ES-I3 (cell line): ENCODE measurements around the gene SIGLEC7.

Experiments
- H3K36me3 ChIP-seq: 2 replicates; pipeline ENCODE4 v1.6.1; 2013; ENCODE audit warnings: mild to moderate bottlenecking, low read length, control low read depth, moderate library complexity; ENCODE audit not compliant: insufficient read depth
- H3K4me1 ChIP-seq: 2 replicates; pipeline ENCODE4 v1.6.1; 2013; ENCODE audit warnings: mild to moderate bottlenecking, control low read depth, low read length; ENCODE audit not compliant: insufficient read depth
- H3K9ac ChIP-seq: 2 replicates; pipeline ENCODE4 v1.6.1; 2013; ENCODE audit warnings: low read depth, mild to moderate bottlenecking, low read length, moderate library complexity
- H3K9me3 ChIP-seq: 2 replicates; pipeline ENCODE4 v1.6.1; 2013; ENCODE audit warnings: mild to moderate bottlenecking, low read length, moderate library complexity; ENCODE audit not compliant: control insufficient read depth, insufficient read depth

The SIGLEC7 gene

GRCh38 chr19:51107406-51108065 lies 34.6 kb upstream of the SIGLEC7 start:
- peak overlapping the region; percentile 71; the same call in 1 of the 2 replicates for H3K9ac ChIP-seq
- H3K36me3 ChIP-seq: no peaks in the 10 kb centered on the region; the same call in 1 of the 2 replicates
- H3K9me3 ChIP-seq: no peaks in the 10 kb centered on the region
- 0 out of 2 replicates have a peak, but pooled peaks cover 4% of the 10 kb centered on the region for H3K4me1 ChIP-seq

DNA sequence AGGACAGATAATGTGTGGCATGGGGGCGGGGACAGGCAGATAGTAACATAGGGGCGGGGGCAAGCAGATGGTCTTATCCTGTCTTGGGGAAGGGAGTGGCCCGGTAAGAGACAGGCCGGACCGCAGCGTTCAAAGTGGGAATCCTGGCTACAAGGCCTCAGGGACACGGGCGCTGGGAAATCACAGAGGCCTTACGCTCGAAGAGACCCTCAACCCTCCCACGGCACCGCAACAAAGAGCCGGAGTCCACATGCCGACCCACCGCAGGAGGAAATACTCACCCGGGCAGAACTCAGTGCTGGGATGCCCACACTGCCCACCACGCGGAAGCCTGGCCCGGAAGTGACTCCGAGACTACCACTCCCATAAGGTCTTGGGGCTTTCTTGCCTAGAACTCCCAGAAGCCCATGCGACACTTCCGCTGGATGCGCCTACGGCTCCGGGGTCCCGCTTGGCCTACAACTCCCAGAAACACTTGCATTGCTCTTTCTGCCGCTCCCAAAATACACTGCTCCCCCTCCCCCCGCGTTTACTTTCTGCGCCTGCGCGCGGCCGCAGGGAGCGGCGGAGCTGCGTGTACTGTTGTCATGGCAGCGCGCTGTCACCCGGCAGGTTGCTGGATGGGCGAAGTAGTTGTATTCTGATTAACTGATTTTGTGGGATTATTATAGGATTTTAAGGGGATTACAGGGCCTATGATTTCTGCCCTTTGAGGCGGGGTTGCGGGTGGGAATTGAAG lies 33.9 kb upstream of the SIGLEC7 start, which contains the start of gene CTU1:
TSS of gene CTU1 (minus strand) at position 344 of the 739 bp plus-strand sequence. CDS start 3,840 bp downstream, outside the sequence.
- Histone ChIP-seq H3K9ac (peak within 1 kb of the TSS; percentile 71), H3K4me1 (0 out of 2 replicates have a peak, but pooled peaks cover 4% of the 10 kb centered on the region), H3K9me3 (no peaks in the 10 kb centered on the region), H3K36me3 (no peaks in the 10 kb centered on the region; the same call in 1 of the 2 replicates)

- Histone ChIP-seq H3K4me1 (0 out of 2 replicates have a peak, but pooled peaks cover 4% of the 10 kb centered on the region), H3K36me3 (no peaks in the 10 kb centered on the region; the same call in 1 of the 2 replicates), H3K9ac (peak overlapping the region; percentile 61), H3K9me3 (no peaks in the 10 kb centered on the region)
Observed at GRCh38 chr19:51108805-51109146, 33.3 kb upstream of the SIGLEC7 start.

DNA sequence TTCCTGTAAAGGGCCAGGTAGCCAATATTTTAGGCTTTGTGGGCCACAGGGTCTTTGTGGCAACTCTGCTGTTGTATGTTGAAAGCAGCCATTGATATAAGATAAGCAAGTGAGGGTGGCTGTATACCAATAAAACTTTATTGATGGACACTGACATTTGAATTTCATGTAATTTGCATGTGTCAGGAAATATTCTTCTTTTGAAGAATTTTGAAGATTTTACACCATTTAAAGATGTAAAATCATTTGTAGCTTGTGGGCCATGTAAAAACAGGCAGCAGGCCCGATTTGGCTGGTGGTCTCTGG lies 31.5 kb upstream of the SIGLEC7 start:
- H3K9me3 ChIP-seq: no peaks in the 10 kb centered on the region
- H3K4me1 ChIP-seq: 0 out of 2 replicates have a peak, but pooled peaks cover 4% of the 10 kb centered on the region
- H3K9ac ChIP-seq: no peak overlapping the region
- no peaks in the 10 kb centered on the region; the same call in 1 of the 2 replicates for H3K36me3 ChIP-seq

- no peaks in the 10 kb centered on the region for H3K9me3 ChIP-seq
- 0 out of 2 replicates have a peak, but pooled peaks cover 4% of the 10 kb centered on the region for H3K4me1 ChIP-seq
- H3K36me3 ChIP-seq: no peaks in the 10 kb centered on the region; the same call in 1 of the 2 replicates
- no peak overlapping the region for H3K9ac ChIP-seq
Observed at GRCh38 chr19:51111606-51112005, 30.5 kb upstream of the SIGLEC7 start.

DNA sequence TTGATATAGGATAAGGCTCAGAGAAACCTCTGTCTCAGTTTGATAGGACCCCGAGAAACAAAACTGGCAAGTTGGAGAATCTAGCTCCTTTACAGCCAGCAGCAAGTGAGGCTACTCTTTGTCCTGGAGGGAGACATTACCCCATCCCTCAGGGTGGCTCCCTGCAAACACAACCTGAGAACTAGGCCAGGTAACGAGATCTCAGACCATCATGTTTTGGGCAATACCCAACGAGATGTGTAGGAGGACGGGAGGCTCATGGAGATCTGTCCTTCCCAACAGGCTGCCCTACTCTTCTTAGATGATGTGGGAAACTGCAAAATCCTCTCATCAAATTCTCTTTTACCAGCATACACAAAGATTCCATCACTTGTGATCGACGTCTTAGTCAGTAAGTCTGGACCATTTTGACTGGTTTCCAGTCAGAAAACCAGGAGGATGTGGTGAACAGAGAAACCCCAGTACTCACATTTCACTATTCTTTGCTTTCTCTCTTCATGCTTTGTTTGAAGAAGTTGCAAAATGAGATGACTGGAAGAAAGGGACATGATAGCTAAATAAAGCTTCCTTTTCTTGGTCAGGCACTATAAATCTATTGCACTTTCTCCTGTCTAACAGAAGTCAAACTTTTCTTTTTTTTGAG lies 27.9 kb upstream of the SIGLEC7 start:
- H3K9ac ChIP-seq: no peak overlapping the region
- no peaks in the 10 kb centered on the region for H3K9me3 ChIP-seq
- H3K4me1 ChIP-seq: no peaks in the 10 kb centered on the region
- H3K36me3 ChIP-seq: no peaks in the 10 kb centered on the region

DNA sequence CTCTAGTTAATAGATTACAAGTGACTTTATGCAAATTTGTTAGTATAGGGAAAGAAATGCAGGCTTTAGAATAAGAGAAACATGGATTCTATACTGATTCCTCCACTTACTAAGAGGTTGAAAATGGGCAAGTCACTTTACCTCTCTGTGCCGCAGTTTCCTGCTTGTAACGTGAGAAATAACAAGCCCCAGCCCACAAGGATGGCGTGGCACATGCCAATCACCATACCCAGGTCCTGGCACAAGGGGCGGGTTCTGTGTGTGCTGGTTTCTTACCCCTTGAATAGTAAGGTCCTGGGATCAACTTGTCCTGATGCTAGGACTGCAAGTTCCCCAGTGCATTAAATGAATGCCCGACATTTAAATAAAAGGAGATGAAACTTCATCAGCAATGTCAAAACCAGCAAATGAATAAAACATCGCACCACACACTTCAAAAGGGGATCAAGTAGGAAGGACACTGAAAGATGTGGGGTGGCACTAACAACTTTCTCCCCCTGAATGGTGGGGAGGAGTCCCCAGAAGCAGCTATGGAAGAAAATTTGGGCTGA lies 25.3 kb upstream of the SIGLEC7 start:
- Histone ChIP-seq H3K9me3 (no peaks in the 10 kb centered on the region), H3K36me3 (no peaks in the 10 kb centered on the region), H3K4me1 (0 out of 2 replicates have a peak, but pooled peaks cover 2% of the 10 kb centered on the region), H3K9ac (no peak overlapping the region)

GRCh38 chr19:51119101-51119500 lies 23.0 kb upstream of the SIGLEC7 start:
- Histone ChIP-seq H3K9ac (no peak overlapping the region), H3K9me3 (no peaks in the 10 kb centered on the region), H3K4me1 (peaks cover 6% of the 10 kb centered on the region; the same call in 1 of the 2 replicates), H3K36me3 (no peaks in the 10 kb centered on the region)

DNA sequence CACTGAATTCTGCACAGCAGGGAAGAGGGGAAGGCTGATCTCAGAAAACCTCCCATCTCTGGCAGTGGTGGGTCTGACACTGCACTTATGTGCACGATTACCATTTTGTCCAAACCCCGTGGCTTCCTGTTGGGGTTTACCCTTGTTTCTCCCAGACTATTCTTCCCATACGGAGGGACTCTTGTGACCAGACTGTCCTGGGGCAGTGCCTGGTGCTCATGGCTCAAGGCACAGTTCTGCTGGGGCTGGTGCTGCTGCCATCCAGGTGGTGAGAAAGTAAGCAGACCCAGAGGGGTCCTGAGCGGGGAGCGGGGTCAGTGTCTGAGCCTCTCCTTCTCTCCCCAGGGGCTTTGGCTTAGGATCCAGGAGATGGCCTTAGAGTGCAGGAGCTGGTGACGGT lies 22.5 kb upstream of the SIGLEC7 start:
- no peaks in the 10 kb centered on the region for H3K9me3 ChIP-seq
- H3K36me3 ChIP-seq: no peaks in the 10 kb centered on the region
- H3K9ac ChIP-seq: no peak overlapping the region
- peaks cover 6% of the 10 kb centered on the region; the same call in 1 of the 2 replicates for H3K4me1 ChIP-seq

- H3K36me3 ChIP-seq: no peaks in the 10 kb centered on the region
- no peak overlapping the region for H3K9ac ChIP-seq
- H3K4me1 ChIP-seq: peaks cover 6% of the 10 kb centered on the region; the same call in 1 of the 2 replicates
- no peaks in the 10 kb centered on the region for H3K9me3 ChIP-seq
Observed at GRCh38 chr19:51120160-51120559, 21.9 kb upstream of the SIGLEC7 start.

GRCh38 chr19:51121257-51121656 lies 20.8 kb upstream of the SIGLEC7 start:
- H3K9ac ChIP-seq: no peak overlapping the region
- H3K36me3 ChIP-seq: no peaks in the 10 kb centered on the region
- peaks cover 6% of the 10 kb centered on the region; the same call in 1 of the 2 replicates for H3K4me1 ChIP-seq
- H3K9me3 ChIP-seq: no peaks in the 10 kb centered on the region

DNA sequence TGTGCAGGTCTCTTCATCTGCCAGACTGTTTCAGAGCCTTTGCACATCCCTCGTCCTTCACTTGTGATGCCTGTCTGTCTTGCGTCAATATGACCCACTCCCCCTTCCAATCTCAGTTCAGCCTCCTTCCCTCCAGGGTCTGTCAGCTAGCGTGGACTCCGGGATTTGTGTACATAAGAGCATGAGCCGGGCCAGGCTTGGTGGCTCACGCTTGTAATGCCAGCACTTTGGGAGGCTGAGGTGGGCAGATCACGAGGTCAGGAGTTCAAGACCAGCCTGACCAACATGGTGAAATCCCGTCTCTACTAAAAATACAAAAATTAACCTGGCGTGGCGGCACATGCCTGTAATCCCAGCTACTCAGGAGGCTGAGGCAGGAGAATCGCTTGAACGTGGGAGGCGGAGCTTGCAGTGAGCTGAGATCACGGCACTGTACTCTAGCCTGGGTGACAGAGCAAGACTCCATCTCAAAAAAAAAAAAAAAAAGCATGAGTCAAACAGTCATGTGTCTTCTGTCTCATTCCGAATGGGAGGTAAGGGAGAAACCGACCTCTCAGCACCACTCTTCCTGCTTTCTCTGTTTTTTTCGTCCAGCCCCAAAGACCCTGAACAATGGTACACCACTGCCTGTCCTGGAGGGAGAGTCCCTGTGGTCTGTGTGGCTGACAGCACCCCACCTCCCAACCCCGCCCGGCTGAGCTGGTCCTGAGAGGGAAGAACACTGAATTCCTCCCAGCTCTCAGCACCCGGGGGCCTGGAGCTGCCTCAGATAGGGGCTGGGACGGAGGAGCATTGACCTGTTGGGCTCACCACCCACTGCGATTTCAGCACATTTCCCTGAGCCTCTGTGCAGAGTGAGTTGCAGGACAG lies 19.8 kb upstream of the SIGLEC7 start:
- Histone ChIP-seq H3K9ac (no peak overlapping the region), H3K4me1 (peaks cover 6% of the 10 kb centered on the region; the same call in 1 of the 2 replicates), H3K9me3 (no peaks in the 10 kb centered on the region), H3K36me3 (no peaks in the 10 kb centered on the region)

DNA sequence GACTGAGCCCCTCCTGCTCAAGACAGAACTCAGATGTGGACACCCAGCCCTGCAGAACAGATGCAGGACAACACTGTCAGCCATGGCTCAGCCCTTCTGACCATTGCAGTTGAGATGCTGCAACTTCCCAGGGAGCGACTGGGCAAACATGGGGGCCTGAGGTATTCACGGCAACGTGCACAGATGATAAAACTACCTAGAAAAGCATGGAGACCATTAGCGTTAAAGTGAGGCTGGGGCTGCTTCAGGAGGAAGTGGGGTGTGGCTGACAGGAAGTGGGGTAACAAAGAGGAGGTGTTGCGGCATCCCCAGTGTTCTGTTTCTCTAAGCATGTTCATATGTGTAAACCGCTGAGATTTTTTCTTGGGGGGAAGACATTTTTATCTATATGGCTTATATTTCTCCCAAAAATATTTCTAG lies 18.7 kb upstream of the SIGLEC7 start:
- H3K4me1 ChIP-seq: peaks cover 6% of the 10 kb centered on the region; the same call in 1 of the 2 replicates
- H3K9ac ChIP-seq: no peak overlapping the region
- H3K36me3 ChIP-seq: no peaks in the 10 kb centered on the region
- H3K9me3 ChIP-seq: no peaks in the 10 kb centered on the region
